H9 (cell line): ENCODE data around the gene SNTG2. TPM values are rescaled to one million over a fixed set of nuclear protein-coding genes. Genes with fewer than 3 reads are reported as not detected.

Source experiments
- DNase-seq: peaks from one replicate; pipeline ENCODE4 v3.0.0-alpha.2; 2017
- H2AFZ ChIP-seq: one replicate; pipeline ENCODE4 v1.6.1; 2013; ENCODE audit warnings: mild to moderate bottlenecking, low read length, control low read depth, moderate library complexity
- H2AK5ac ChIP-seq: 2 replicates; pipeline ENCODE4 v1.6.1; 2013; ENCODE audit warnings: low read length, control low read depth, mixed read lengths; ENCODE audit not compliant: insufficient read length
- H2BK120ac ChIP-seq: one replicate; pipeline ENCODE4 v1.6.1; 2013; ENCODE audit warnings: low read depth, mild to moderate bottlenecking, low read length, control low read depth, inconsistent platforms; ENCODE audit not compliant: poor library complexity, severe bottlenecking
- H2BK12ac ChIP-seq: 2 replicates; pipeline ENCODE4 v1.6.1; 2013; ENCODE audit warnings: low read length, control low read depth, mixed read lengths, low read depth; ENCODE audit not compliant: insufficient read length
- H2BK15ac ChIP-seq: 2 replicates; pipeline ENCODE4 v1.6.1; 2013; ENCODE audit warnings: low read depth, low read length, control low read depth
- H2BK20ac ChIP-seq: one replicate; pipeline ENCODE4 v1.6.1; 2013; ENCODE audit warnings: low read depth, mild to moderate bottlenecking, low read length, control low read depth, inconsistent platforms; ENCODE audit not compliant: poor library complexity, severe bottlenecking
- H2BK5ac ChIP-seq: 2 replicates; pipeline ENCODE4 v1.6.1; 2013; ENCODE audit warnings: low read length, control low read depth, mixed read lengths; ENCODE audit not compliant: insufficient read length
- H3K14ac ChIP-seq: 2 replicates; pipeline ENCODE4 v1.6.1; 2013; ENCODE audit warnings: low read length, control low read depth; ENCODE audit not compliant: insufficient read depth
- H3K18ac ChIP-seq: 2 replicates; pipeline ENCODE4 v1.6.1; 2013; ENCODE audit warnings: low read depth, mild to moderate bottlenecking, mixed read lengths, low read length, control low read depth; ENCODE audit not compliant: insufficient read length
- H3K23ac ChIP-seq: 2 replicates; pipeline ENCODE4 v1.6.1; 2013; ENCODE audit warnings: low read length, control low read depth, mixed read lengths, low read depth; ENCODE audit not compliant: insufficient read length
- H3K23me2 ChIP-seq: 2 replicates; pipeline ENCODE4 v1.6.1; 2013; ENCODE audit warnings: low read depth, mild to moderate bottlenecking, mixed read lengths, low read length, control low read depth; ENCODE audit not compliant: insufficient read length, poor library complexity, severe bottlenecking
- H3K27ac ChIP-seq: 2 replicates; pipeline ENCODE4 v1.5.1; 2013; ENCODE audit warnings: low read length, control low read depth, mixed read lengths, low read depth; ENCODE audit not compliant: insufficient read length
- H3K27me3 ChIP-seq: 2 replicates; pipeline ENCODE4 v1.6.1; 2013; ENCODE audit warnings: low read length, control low read depth, inconsistent platforms; ENCODE audit not compliant: insufficient read depth
- H3K4ac ChIP-seq: 2 replicates; pipeline ENCODE4 v1.6.1; 2013; ENCODE audit warnings: low read depth, mild to moderate bottlenecking, control low read depth, inconsistent platforms, low read length, moderate library complexity
- H3K4me1 ChIP-seq: 2 replicates; pipeline ENCODE4 v1.6.1; 2013; ENCODE audit warnings: low read length, control low read depth, inconsistent platforms; ENCODE audit not compliant: insufficient read depth
- H3K4me2 ChIP-seq: 2 replicates; pipeline ENCODE4 v1.6.1; 2013; ENCODE audit warnings: low read length, control low read depth, mixed read lengths; ENCODE audit not compliant: insufficient read length, insufficient read depth
- H3K56ac ChIP-seq: 2 replicates; pipeline ENCODE4 v1.6.1; 2013; ENCODE audit warnings: low read depth, mild to moderate bottlenecking, mixed read lengths, low read length, control low read depth; ENCODE audit not compliant: insufficient read length
- H3K79me1 ChIP-seq: 2 replicates; pipeline ENCODE4 v1.6.1; 2013; ENCODE audit warnings: low read depth, mild to moderate bottlenecking, moderate library complexity, low read length, control low read depth, inconsistent platforms; ENCODE audit not compliant: insufficient read depth, poor library complexity, severe bottlenecking
- H3K79me2 ChIP-seq: 2 replicates; pipeline ENCODE4 v1.6.1; 2013; ENCODE audit warnings: low read length, control low read depth, inconsistent platforms; ENCODE audit not compliant: insufficient read depth
- H3K9ac ChIP-seq: 2 replicates; pipeline ENCODE4 v1.6.1; 2013; ENCODE audit warnings: low read length, control low read depth, mixed read lengths; ENCODE audit not compliant: insufficient read length; ENCODE audit errors: extremely low read depth
- H3K9me3 ChIP-seq: one replicate; pipeline ENCODE4 v1.6.1; 2013; ENCODE audit warnings: low read depth, low read length, inconsistent platforms; ENCODE audit not compliant: control insufficient read depth
- H3T11ph ChIP-seq: one replicate; pipeline ENCODE4 v1.6.1; 2013; ENCODE audit warnings: mild to moderate bottlenecking, low read length, control low read depth, inconsistent platforms
- H4K20me1 ChIP-seq: one replicate; pipeline ENCODE4 v1.6.1; 2013; ENCODE audit not compliant: control insufficient read depth, insufficient read length, insufficient read depth
- H4K5ac ChIP-seq: 2 replicates; pipeline ENCODE4 v1.6.1; 2013; ENCODE audit warnings: low read depth, mild to moderate bottlenecking, mixed read lengths, low read length, control low read depth; ENCODE audit not compliant: insufficient read length
- H4K8ac ChIP-seq: replicated peaks from 2 replicates; pipeline ENCODE4 v1.6.1; 2013; ENCODE audit warnings: low read length, control low read depth, mixed read lengths, low read depth; ENCODE audit not compliant: insufficient read length
- H4K91ac ChIP-seq: 2 replicates; pipeline ENCODE4 v1.6.1; 2013; ENCODE audit warnings: low read depth, mild to moderate bottlenecking, moderate library complexity, mixed read lengths, low read length, control low read depth; ENCODE audit not compliant: insufficient read length
- H3K27ac Mint-ChIP-seq, 3 experiments: 2 replicates in 2 of 3; 3 replicates in 1 of 3; pipeline ENCODE4 v1.8.0; 2020 to 2021; ENCODE audit warnings: mixed read lengths in 3 of 3, mild to moderate bottlenecking in 1 of 3, moderate library complexity in 1 of 3
- H3K27me3 Mint-ChIP-seq: 2 replicates; pipeline ENCODE4 v1.8.0; 2021; ENCODE audit warnings: low read depth, mild to moderate bottlenecking, moderate library complexity, mixed read lengths
- H3K36me3 Mint-ChIP-seq, 3 experiments: 2 replicates in 2 of 3; 3 replicates in 1 of 3; pipeline ENCODE4 v1.8.0; 2020 to 2021; ENCODE audit warnings: low read depth in 3 of 3, mixed read lengths in 3 of 3; ENCODE audit not compliant: insufficient read depth in 1 of 3
- H3K4me1 Mint-ChIP-seq, 2 experiments: 2 replicates each; pipeline ENCODE4 v1.8.0; 2020; ENCODE audit warnings: mixed read lengths in 2 of 2
- H3K4me3 Mint-ChIP-seq, 2 experiments: 2 replicates in 1 of 2; 3 replicates in 1 of 2; pipeline ENCODE4 v1.8.0; 2020 to 2021; ENCODE audit warnings: mild to moderate bottlenecking in 2 of 2, mixed read lengths in 2 of 2, moderate library complexity in 1 of 2
- H3K9me3 Mint-ChIP-seq, 2 experiments: 2 replicates in 1 of 2; 3 replicates in 1 of 2; pipeline ENCODE4 v1.8.0; 2020; ENCODE audit warnings: mild to moderate bottlenecking in 2 of 2, mixed read lengths in 2 of 2, moderate library complexity in 1 of 2
- CTCF ChIP-seq: fragments of 200-600 bp; sonication (generic); conservative IDR thresholded peaks from 3 replicates; pipeline ENCODE4 v1.8.0; 2021; ENCODE audit warnings: antibody characterized with exemption, mild to moderate bottlenecking
- WGBS: extraction: QIAGEN DNeasy Blood & Tissue Kit; methylation state at CpG from one replicate; pipeline ENCODE4 v1.1.7; 2013; ENCODE audit warnings: missing lambda C conversion rate, low lambda C conversion rate, mixed read lengths; ENCODE audit not compliant: insufficient read length; ENCODE audit errors: extremely low coverage; 5-methylcytosine and 5-hydroxymethylcytosine counted together
- total RNA-seq: library from RNA; stranded (reverse); gene quantifications from 2 replicates; pipeline ENCODE4 v1.2.1, GENCODE V29; 2021

Gene SNTG2
- total RNA-seq, 1 experiment from 2014 or later, result 13.2 TPM

GRCh38 chr2:1147873-1148612 is 197.4 kb downstream of the SNTG2 start:
- no peak for DNase-seq
- TF ChIP-seq CTCF, result peak; percentile 27; the same call in 1 of the 3 replicates
- WGBS, result no CpG with 5 or more reads among the region's 5 CpGs

More at GRCh38 chr2:1147873-1148612, 197.4 kb downstream of the SNTG2 start:
- H3K56ac ChIP-seq, result no peak overlapping the region
- H3K27ac Mint-ChIP-seq, result no peak overlapping the region
- H3K18ac ChIP-seq, result no peak overlapping the region
- no peaks in the 10 kb centered on the region for H3K79me1 ChIP-seq
- H4K5ac ChIP-seq, result no peak overlapping the region
- H3K9ac ChIP-seq, result no peak overlapping the region
- peaks cover 0 to 3% of the 10 kb centered on the region in 2 experiments; a peak in 2 of 4 replicates for H3K4me1 Mint-ChIP-seq
- H3K27me3 ChIP-seq, result no peaks in the 10 kb centered on the region
- H3K4me1 ChIP-seq, result no peaks in the 10 kb centered on the region
- H3K36me3 Mint-ChIP-seq, result peaks cover 9 to 17% (median 13%) of the 10 kb centered on the region in 3 experiments; a peak in 6 of 7 replicates
- no peak overlapping the region for H3K27ac ChIP-seq
- no peak overlapping the region for H3K4me3 Mint-ChIP-seq
- H3K23ac ChIP-seq, result no peak overlapping the region
- H4K8ac ChIP-seq, result no peak overlapping the region
- H3T11ph ChIP-seq, result no peak overlapping the region
- no peak overlapping the region for H2BK20ac ChIP-seq
- no peak overlapping the region for H2BK15ac ChIP-seq
- no peak overlapping the region for H2AK5ac ChIP-seq
- H3K4me2 ChIP-seq, result no peak overlapping the region
- no peak overlapping the region for H2BK5ac ChIP-seq
- no peak overlapping the region for H4K91ac ChIP-seq
- no peak overlapping the region for H3K4ac ChIP-seq
- H3K27me3 Mint-ChIP-seq, result no peaks in the 10 kb centered on the region
- H3K79me2 ChIP-seq, result no peaks in the 10 kb centered on the region
- no peak overlapping the region for H2AFZ ChIP-seq
- H3K9me3 Mint-ChIP-seq, result no peaks in the 10 kb centered on the region
- no peak overlapping the region for H3K14ac ChIP-seq
- H4K20me1 ChIP-seq, result no peaks in the 10 kb centered on the region
- no peak overlapping the region for H2BK120ac ChIP-seq
- no peaks in the 10 kb centered on the region for H3K23me2 ChIP-seq
- H2BK12ac ChIP-seq, result no peak overlapping the region
- H3K9me3 ChIP-seq, result no peaks in the 10 kb centered on the region
